Esophagus muscularis mucosa (tissue), 4 donors: Measurements from ENCODE around the gene TRIM46. TPM values are rescaled to one million over a fixed set of nuclear protein-coding genes. Genes with fewer than 3 reads are reported as not detected.
A peak's percentile ranks its signal among the peaks of the same experiment; 100 is the strongest.

ENCODE experiments used
- DNase-seq: peaks from one replicate; pipeline ENCODE4 v3.0.0-alpha.2; 2017; ENCODE audit errors: extremely low spot score
- H3K27ac ChIP-seq, 4 donors: fragments of 200-600 bp; sonication (generic); replicated peaks in 1 of 4; 1 replicate in 3 of 4; 2 replicates in 1 of 4; pipeline ENCODE4 v1.5.1; 2016 to 2019; ENCODE audit warnings: mild to moderate bottlenecking in 1 of 4
- H3K27me3 ChIP-seq, 4 donors: fragments of 200-600 bp; sonication (generic); one replicate each; pipeline versions ENCODE4 v1.5.1 to v1.6.0; 2016 to 2019
- H3K36me3 ChIP-seq, 4 donors: fragments of 200-600 bp; sonication (generic); one replicate each; pipeline ENCODE4 v1.5.1; 2016 to 2019
- H3K4me1 ChIP-seq, 4 donors: fragments of 200-600 bp; sonication (generic); one replicate each; pipeline ENCODE4 v1.5.1; 2016 to 2019
- H3K4me3 ChIP-seq, 4 donors: fragments of 200-600 bp; sonication (generic); 1 replicate in 2 of 4; 2 replicates in 2 of 4; pipeline ENCODE4 v1.5.1; 2016 to 2019; ENCODE audit warnings: mild to moderate bottlenecking in 4 of 4, moderate library complexity in 1 of 4
- H3K9me3 ChIP-seq, 4 donors: fragments of 200-600 bp; sonication (generic); 1 replicate in 3 of 4; 2 replicates in 1 of 4; pipeline ENCODE4 v1.5.1; 2016 to 2019
- CTCF ChIP-seq, 3 experiments: fragments of 200-600 bp in 2 of 3; fragments of 450-650 bp in 1 of 3; sonication (generic) in 2 of 3; IDR thresholded peaks; one replicate each; pipeline ENCODE4 v1.5.1; 2017 to 2019; ENCODE audit warnings: antibody characterized with exemption in 3 of 3, mild to moderate bottlenecking in 2 of 3, moderate library complexity in 1 of 3
- EP300 ChIP-seq: sonication (generic); formaldehyde crosslinking; IDR thresholded peaks from one replicate; pipeline ENCODE4 v1.6.1; 2017; ENCODE audit warnings: antibody characterized with exemption
- POLR2A ChIP-seq: fragments of 450-650 bp; IDR thresholded peaks from one replicate; pipeline ENCODE4 v1.6.1; 2017; ENCODE audit warnings: antibody characterized with exemption, moderate library complexity, mild to moderate bottlenecking, low read depth
- POLR2AphosphoS5 ChIP-seq, 2 donors: sonication (generic); formaldehyde crosslinking; IDR thresholded peaks; one replicate each; pipeline ENCODE4 v1.6.1; 2017; ENCODE audit warnings: antibody characterized with exemption in 2 of 2
- WGBS: methylation state at CpG from one replicate; pipeline ENCODE4 v1.1.5; 2018; 5-methylcytosine and 5-hydroxymethylcytosine counted together
- intact Hi-C: fragments of 100-400 bp; cut with DNase I; formaldehyde crosslinking; loops from one replicate; pipeline ENCODE4 v1.15.1; 2023
- total RNA-seq, 4 donors: library from RNA; depleted of rRNA; stranded (reverse); fragments of >200 nt; gene quantifications; one replicate each; pipeline versions ENCODE4 v1.1.0 to v1.2.1, GENCODE V29; 2016

TRIM46 gene
- total RNA-seq, 4 donors from 2014 or later, result 0.13 to 1.7 (median 0.17) TPM; not detected in 1

GRCh38 chr1:155205969-155206593 lies 32.4 kb downstream of the TRIM46 start:
- TF ChIP-seq POLR2AphosphoS5 (IDR thresholded peaks at IDR 0.05) (no peak), CTCF (IDR thresholded peaks at IDR 0.05) (no peak), EP300 (no peak), POLR2A (no peak)
- 60% methylated on average over 8 of the region's 9 CpGs for WGBS
- intact Hi-C loops, result no loop called here
- H3K36me3 ChIP-seq, result peaks cover 8 to 40% (median 15%) of the 10 kb centered on the region in 4 donors
- no peak for DNase-seq
- peak overlapping the region in 1 of 4 donors; percentile 96 for H3K4me3 ChIP-seq
- no peaks in the 10 kb centered on the region for H3K9me3 ChIP-seq
- H3K27me3 ChIP-seq, result no peaks in the 10 kb centered on the region
- peak overlapping the region; percentile 98 to 100 (median 99) for H3K27ac ChIP-seq
- H3K4me1 ChIP-seq, result peaks cover 23 to 56% (median 40%) of the 10 kb centered on the region in 4 donors

- intact Hi-C loops, result no loop called here
- H3K36me3 ChIP-seq, result peaks cover 0 to 39% (median 19%) of the 10 kb centered on the region in 4 donors
- 20% methylated on average over 12 of the region's 13 CpGs for WGBS
- peak overlapping the region; percentile 73 to 96 (median 87) for H3K4me3 ChIP-seq
- no peaks in the 10 kb centered on the region for H3K27me3 ChIP-seq
- no peaks in the 10 kb centered on the region for H3K9me3 ChIP-seq
- H3K27ac ChIP-seq, result peak overlapping the region; percentile 98 to 100 (median 99)
- peak; percentile 97 for DNase-seq
- TF ChIP-seq POLR2AphosphoS5 (IDR thresholded peaks at IDR 0.05) (peak; percentile 60 to 75), POLR2A (no peak), CTCF (IDR thresholded peaks at IDR 0.05) (peak; percentile 83 to 92 (median 84)), EP300 (no peak)
- H3K4me1 ChIP-seq, result peaks cover 23 to 63% (median 43%) of the 10 kb centered on the region in 4 donors
These were observed 33.5 kb downstream of the TRIM46 start for GRCh38 chr1:155206891-155207805.

GRCh38 chr1:155207806-155208540 lies 34.3 kb downstream of the TRIM46 start, which contains the start of gene THBS3:
Gene THBS3 (minus strand): TSS chr1:155207897. CDS start chr1:155207876, 21 bp downstream.
- TF ChIP-seq POLR2AphosphoS5 (IDR thresholded peaks at IDR 0.05) (no peak), POLR2A (no peak), CTCF (IDR thresholded peaks at IDR 0.05) (no peak), EP300 (no peak)
- WGBS, result 4% methylated on average over 10 of the region's 17 CpGs
- no peaks in the 10 kb centered on the region for H3K27me3 ChIP-seq
- no peak for DNase-seq
- H3K9me3 ChIP-seq, result no peaks in the 10 kb centered on the region
- H3K4me3 ChIP-seq, result peak within 1 kb of the TSS; percentile 73 to 96 (median 87)
- H3K4me1 ChIP-seq, result peaks cover 23 to 63% (median 43%) of the 10 kb centered on the region in 4 donors
- intact Hi-C loops, result loop anchor here (1.0 kb wide), 1 partner anchor 19 kb away; no protein-coding TSS in a partner anchor
- H3K27ac ChIP-seq, result peak within 1 kb of the TSS; percentile 98 to 100 (median 99)
- H3K36me3 ChIP-seq, result peaks cover 0 to 37% (median 21%) of the 10 kb centered on the region in 4 donors

- Histone ChIP-seq H3K27me3 (no peaks in the 10 kb centered on the region), H3K4me3 (peak within 1 kb of the TSS; percentile 73 to 96 (median 87)), H3K4me1 (peaks cover 23 to 63% (median 43%) of the 10 kb centered on the region in 4 donors), H3K36me3 (peaks cover 0 to 33% (median 21%) of the 10 kb centered on the region in 4 donors), H3K27ac (peak within 1 kb of the TSS; percentile 98 to 100 (median 99)), H3K9me3 (no peaks in the 10 kb centered on the region)
- TF ChIP-seq CTCF (IDR thresholded peaks at IDR 0.05) (no peak), POLR2AphosphoS5 (IDR thresholded peaks at IDR 0.05) (peak; percentile 60 to 86), EP300 (no peak), POLR2A (peak; percentile 40)
- WGBS, result under 1% methylated on average over 23 of the region's 64 CpGs
- DNase-seq, result peak; percentile 97
- intact Hi-C loops, result loop anchor here (1.0 kb wide), 1 partner anchor 19 kb away; no protein-coding TSS in a partner anchor
These were observed 35.1 kb downstream of the TRIM46 start, which contains the start of gene MTX1 for GRCh38 chr1:155208541-155209311. Gene MTX1 (plus strand): TSS chr1:155208695. CDS start chr1:155208805, 110 bp downstream.
